Activated naive CD8-positive, alpha-beta T cell treated with anti-CD3 and anti-CD28 coated beads for 36 hours (primary cell): ENCODE measurements around the gene SDK1. TPM values are rescaled to one million over a fixed set of nuclear protein-coding genes. Genes with fewer than 3 reads are reported as not detected.

Source experiments
- DNase-seq: peaks from one replicate; pipeline ENCODE4 v3.0.0; 2021
- H3K27ac Mint-ChIP-seq: one replicate; pipeline ENCODE4 v1.8.0; 2022; ENCODE audit warnings: mild to moderate bottlenecking, moderate library complexity, mixed read lengths
- H3K27me3 Mint-ChIP-seq: one replicate; pipeline ENCODE4 v1.8.0; 2022; ENCODE audit warnings: mild to moderate bottlenecking, mixed read lengths
- H3K36me3 Mint-ChIP-seq: one replicate; pipeline ENCODE4 v1.8.0; 2021; ENCODE audit warnings: mild to moderate bottlenecking, mixed read lengths
- H3K4me1 Mint-ChIP-seq: one replicate; pipeline ENCODE4 v1.8.0; 2021; ENCODE audit warnings: mixed read lengths
- H3K4me3 Mint-ChIP-seq: one replicate; pipeline ENCODE4 v1.8.0; 2022; ENCODE audit warnings: mild to moderate bottlenecking, moderate library complexity, mixed read lengths
- H3K9me3 Mint-ChIP-seq: one replicate; pipeline ENCODE4 v1.8.0; 2022; ENCODE audit warnings: mixed read lengths
- total RNA-seq, 2 experiments: library from RNA; stranded (reverse); gene quantifications; one replicate each; pipeline ENCODE4 v1.2.3, GENCODE V29; 2021

Gene SDK1
- total RNA-seq = under 1 TPM; 0.49 to 0.54 TPM

- DNase-seq = peak; percentile 94
- peaks cover 32% of the 10 kb centered on the region for H3K27me3 Mint-ChIP-seq
- no peaks in the 10 kb centered on the region for H3K9me3 Mint-ChIP-seq
- H3K4me1 Mint-ChIP-seq = peaks cover 7% of the 10 kb centered on the region
- H3K36me3 Mint-ChIP-seq = no peaks in the 10 kb centered on the region
- peak within 1 kb of the TSS; percentile 74 for H3K4me3 Mint-ChIP-seq
- no peak within 1 kb of the TSS for H3K27ac Mint-ChIP-seq
Measured at GRCh38 chr7:3300651-3301448, at the start of gene SDK1. Gene SDK1 (plus strand): TSS chr7:3301252. CDS start chr7:3301587, 335 bp downstream.

GRCh38 chr7:3254718-3255117 is 46.3 kb upstream of the SDK1 start:
- DNase-seq = no peak
- H3K27me3 Mint-ChIP-seq = peaks cover 25% of the 10 kb centered on the region
- H3K9me3 Mint-ChIP-seq = no peaks in the 10 kb centered on the region
- H3K4me3 Mint-ChIP-seq = no peak overlapping the region
- H3K27ac Mint-ChIP-seq = no peak overlapping the region
- no peaks in the 10 kb centered on the region for H3K36me3 Mint-ChIP-seq
- no peaks in the 10 kb centered on the region for H3K4me1 Mint-ChIP-seq

GRCh38 chr7:3259711-3260400 is 41.2 kb upstream of the SDK1 start:
- Mint-ChIP-seq H3K27me3 (peaks cover 32% of the 10 kb centered on the region), H3K36me3 (no peaks in the 10 kb centered on the region), H3K4me3 (peak overlapping the region; percentile 32), H3K4me1 (no peaks in the 10 kb centered on the region), H3K9me3 (no peaks in the 10 kb centered on the region), H3K27ac (no peak overlapping the region)
- no peak for DNase-seq

GRCh38 chr7:3260401-3260715 is 40.7 kb upstream of the SDK1 start:
- no peaks in the 10 kb centered on the region for H3K4me1 Mint-ChIP-seq
- no peaks in the 10 kb centered on the region for H3K9me3 Mint-ChIP-seq
- H3K27me3 Mint-ChIP-seq = peaks cover 35% of the 10 kb centered on the region

GRCh38 chr7:3264693-3265339 is 36.2 kb upstream of the SDK1 start:
- Mint-ChIP-seq H3K36me3 (no peaks in the 10 kb centered on the region), H3K27me3 (peaks cover 19% of the 10 kb centered on the region), H3K9me3 (no peaks in the 10 kb centered on the region), H3K27ac (no peak overlapping the region), H3K4me1 (no peaks in the 10 kb centered on the region), H3K4me3 (no peak overlapping the region)
- DNase-seq = no peak

More at GRCh38 chr7:3260401-3260715, 40.7 kb upstream of the SDK1 start:
- H3K4me3 Mint-ChIP-seq = peak overlapping the region; percentile 32
- H3K36me3 Mint-ChIP-seq = no peaks in the 10 kb centered on the region
- no peak for DNase-seq
- no peak overlapping the region for H3K27ac Mint-ChIP-seq

GRCh38 chr7:3265388-3265787 is 35.7 kb upstream of the SDK1 start:
- Mint-ChIP-seq H3K4me1 (no peaks in the 10 kb centered on the region), H3K36me3 (no peaks in the 10 kb centered on the region), H3K4me3 (no peak overlapping the region), H3K9me3 (no peaks in the 10 kb centered on the region), H3K27ac (no peak overlapping the region), H3K27me3 (peaks cover 19% of the 10 kb centered on the region)
- no peak for DNase-seq

- no peak for DNase-seq
- Mint-ChIP-seq H3K27ac (no peak overlapping the region), H3K4me1 (no peaks in the 10 kb centered on the region), H3K27me3 (peaks cover 19% of the 10 kb centered on the region), H3K9me3 (no peaks in the 10 kb centered on the region), H3K4me3 (no peak overlapping the region), H3K36me3 (no peaks in the 10 kb centered on the region)
Measured at GRCh38 chr7:3266240-3266639, 34.8 kb upstream of the SDK1 start.

GRCh38 chr7:3267966-3268690 is 32.9 kb upstream of the SDK1 start:
- DNase-seq = no peak
- Mint-ChIP-seq H3K27ac (no peak overlapping the region), H3K4me1 (no peaks in the 10 kb centered on the region), H3K4me3 (no peak overlapping the region), H3K27me3 (peaks cover 19% of the 10 kb centered on the region), H3K36me3 (no peaks in the 10 kb centered on the region), H3K9me3 (no peaks in the 10 kb centered on the region)

- no peak for DNase-seq
- H3K9me3 Mint-ChIP-seq = no peaks in the 10 kb centered on the region
- no peak overlapping the region for H3K27ac Mint-ChIP-seq
- H3K4me1 Mint-ChIP-seq = no peaks in the 10 kb centered on the region
- H3K4me3 Mint-ChIP-seq = no peak overlapping the region
- H3K36me3 Mint-ChIP-seq = no peaks in the 10 kb centered on the region
- no peaks in the 10 kb centered on the region for H3K27me3 Mint-ChIP-seq
Measured at GRCh38 chr7:3270362-3270761, 30.7 kb upstream of the SDK1 start.

GRCh38 chr7:3271298-3271697 is 29.8 kb upstream of the SDK1 start:
- no peaks in the 10 kb centered on the region for H3K9me3 Mint-ChIP-seq
- H3K36me3 Mint-ChIP-seq = no peaks in the 10 kb centered on the region
- DNase-seq = no peak
- H3K27me3 Mint-ChIP-seq = no peaks in the 10 kb centered on the region
- H3K27ac Mint-ChIP-seq = no peak overlapping the region
- H3K4me3 Mint-ChIP-seq = no peak overlapping the region
- no peaks in the 10 kb centered on the region for H3K4me1 Mint-ChIP-seq

- Mint-ChIP-seq H3K9me3 (peaks cover 3% of the 10 kb centered on the region), H3K36me3 (peaks cover 3% of the 10 kb centered on the region), H3K27ac (no peak overlapping the region), H3K4me1 (no peaks in the 10 kb centered on the region), H3K4me3 (no peak overlapping the region), H3K27me3 (no peaks in the 10 kb centered on the region)
- DNase-seq = no peak
Measured at GRCh38 chr7:3272691-3273141, 28.3 kb upstream of the SDK1 start.

- H3K4me3 Mint-ChIP-seq = no peak overlapping the region
- H3K4me1 Mint-ChIP-seq = no peaks in the 10 kb centered on the region
- no peaks in the 10 kb centered on the region for H3K27me3 Mint-ChIP-seq
- H3K27ac Mint-ChIP-seq = no peak overlapping the region
- DNase-seq = no peak
- peaks cover 5% of the 10 kb centered on the region for H3K9me3 Mint-ChIP-seq
- peaks cover 3% of the 10 kb centered on the region for H3K36me3 Mint-ChIP-seq
Measured at GRCh38 chr7:3274131-3274530, 26.9 kb upstream of the SDK1 start.

GRCh38 chr7:3277604-3278572 is 23.2 kb upstream of the SDK1 start:
- peaks cover 3% of the 10 kb centered on the region for H3K36me3 Mint-ChIP-seq
- no peaks in the 10 kb centered on the region for H3K4me1 Mint-ChIP-seq
- H3K27ac Mint-ChIP-seq = no peak overlapping the region
- no peaks in the 10 kb centered on the region for H3K27me3 Mint-ChIP-seq
- no peak for DNase-seq
- peaks cover 5% of the 10 kb centered on the region for H3K9me3 Mint-ChIP-seq
- H3K4me3 Mint-ChIP-seq = no peak overlapping the region

- Mint-ChIP-seq H3K36me3 (peaks cover 3% of the 10 kb centered on the region), H3K27me3 (no peaks in the 10 kb centered on the region), H3K9me3 (peaks cover 5% of the 10 kb centered on the region), H3K4me1 (no peaks in the 10 kb centered on the region), H3K4me3 (no peak overlapping the region), H3K27ac (no peak overlapping the region)
- DNase-seq = no peak
Measured at GRCh38 chr7:3279147-3279818, 21.8 kb upstream of the SDK1 start.
